CD4-positive, alpha-beta memory T cell (primary cell): Measurements from ENCODE around the gene PIGBOS1. TPM values are rescaled to one million over a fixed set of nuclear protein-coding genes. Genes with fewer than 3 reads are reported as not detected.

Experiments used
- CTCF ChIA-PET: fragments of 350-600 bp; sonication (Branson Sonifier 250); formaldehyde crosslinking; loops from one replicate; lab custom pipeline; 2021; ENCODE audit warnings: inconsistent platforms; ENCODE audit not compliant: partially characterized antibody; lab: Charles Lee
- POLR2A ChIA-PET: fragments of 350-600 bp; sonication (Branson Sonifier 250); formaldehyde crosslinking; loops from one replicate; lab custom pipeline; 2021; ENCODE audit not compliant: partially characterized antibody; lab: Charles Lee
- DNase-seq, 5 donors: peaks; one replicate each; pipeline versions ENCODE4 v3.0.0 to v3.0.0-alpha.2; 2020 to 2022; ENCODE audit warnings: mixed read lengths in 1 of 5
- H3K27ac ChIP-seq: one replicate; pipeline ENCODE4 v1.7.0; 2013; ENCODE audit warnings: low read depth, low read length
- H3K27me3 ChIP-seq: 2 replicates; pipeline ENCODE4 v1.7.0; 2013; ENCODE audit warnings: mild to moderate bottlenecking, low read length, moderate library complexity; ENCODE audit not compliant: insufficient read depth
- H3K36me3 ChIP-seq: 2 replicates; pipeline ENCODE4 v1.7.0; 2013; ENCODE audit warnings: mild to moderate bottlenecking, low read length, moderate library complexity; ENCODE audit not compliant: insufficient read depth
- H3K4me1 ChIP-seq: 2 replicates; pipeline ENCODE4 v1.7.0; 2013; ENCODE audit warnings: mild to moderate bottlenecking, low read length, moderate library complexity; ENCODE audit not compliant: insufficient read depth
- H3K4me3 ChIP-seq, 2 donors: one replicate each; pipeline ENCODE4 v1.7.0; 2013; ENCODE audit warnings: low read length in 2 of 2, mild to moderate bottlenecking in 1 of 2
- H3K9me3 ChIP-seq, 2 donors: one replicate each; pipeline ENCODE4 v1.7.0; 2013; ENCODE audit warnings: low read length in 2 of 2, control low read depth in 1 of 2; ENCODE audit not compliant: control insufficient read depth in 1 of 2
- H3K27ac Mint-ChIP-seq, 7 donors: one replicate each; pipeline ENCODE4 v1.8.0; 2020 to 2021; ENCODE audit warnings: mixed read lengths in 7 of 7, mild to moderate bottlenecking in 6 of 7, inconsistent platforms in 3 of 7, moderate library complexity in 3 of 7
- H3K27me3 Mint-ChIP-seq, 2 donors: one replicate each; pipeline ENCODE4 v1.8.0; 2020 to 2021; ENCODE audit warnings: mixed read lengths in 2 of 2
- H3K36me3 Mint-ChIP-seq, 2 donors: one replicate each; pipeline ENCODE4 v1.8.0; 2020 to 2021; ENCODE audit warnings: mixed read lengths in 2 of 2, inconsistent platforms in 1 of 2, mild to moderate bottlenecking in 1 of 2
- H3K4me1 Mint-ChIP-seq, 4 donors: one replicate each; pipeline ENCODE4 v1.8.0; 2020 to 2021; ENCODE audit warnings: mixed read lengths in 4 of 4, mild to moderate bottlenecking in 1 of 4
- H3K4me3 Mint-ChIP-seq, 8 donors: one replicate each; pipeline ENCODE4 v1.8.0; 2020 to 2021; ENCODE audit warnings: mixed read lengths in 8 of 8, mild to moderate bottlenecking in 7 of 8, moderate library complexity in 6 of 8, inconsistent platforms in 3 of 8
- H3K9me3 Mint-ChIP-seq, 8 donors: one replicate each; pipeline ENCODE4 v1.8.0; 2020 to 2021; ENCODE audit warnings: mixed read lengths in 8 of 8, mild to moderate bottlenecking in 5 of 8, inconsistent platforms in 3 of 8, moderate library complexity in 1 of 8
- intact Hi-C: fragments of 100-400 bp; cut with micrococcal nuclease; formaldehyde crosslinking; loops from one replicate; pipeline ENCODE4 v1.15.1; 2023
- polyA plus RNA-seq, 2 donors: library from polyadenylated mRNA; unstranded; fragments of 300-500 nt; fragmentation: Illumina TruSeq; gene quantifications; one replicate each; pipeline ENCODE4 v1.2.3, GENCODE V29; 2021
- total RNA-seq, 2 experiments: library from RNA; stranded (reverse); gene quantifications; one replicate each; pipeline ENCODE4 v1.2.3, GENCODE V29; 2021

Gene PIGBOS1
- total and polyA plus RNA-seq, 4 experiments from 2014 or later, result 14.1 to 37.8 (median 24.0) TPM

DNA sequence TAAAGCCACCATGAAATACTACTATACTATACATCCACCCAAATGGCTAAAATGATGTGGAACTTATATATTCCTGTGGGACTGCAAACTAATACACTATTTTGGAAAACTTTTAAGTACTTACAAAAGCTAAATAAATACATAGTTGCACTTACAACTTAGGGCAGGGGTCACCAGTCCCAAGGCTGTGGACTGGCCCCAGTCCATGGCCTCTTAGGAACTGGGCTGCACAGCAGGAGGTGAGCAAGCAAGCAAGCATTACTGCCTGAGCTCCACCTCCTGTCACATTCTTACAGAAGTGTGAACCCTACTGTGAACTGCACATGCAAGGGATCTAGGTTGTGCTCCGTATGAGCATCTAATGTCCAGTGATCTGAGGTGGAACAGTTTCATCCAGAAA, 18.2 kb upstream of the PIGBOS1 start:
- no peak overlapping the region for H3K27ac Mint-ChIP-seq

DNA sequence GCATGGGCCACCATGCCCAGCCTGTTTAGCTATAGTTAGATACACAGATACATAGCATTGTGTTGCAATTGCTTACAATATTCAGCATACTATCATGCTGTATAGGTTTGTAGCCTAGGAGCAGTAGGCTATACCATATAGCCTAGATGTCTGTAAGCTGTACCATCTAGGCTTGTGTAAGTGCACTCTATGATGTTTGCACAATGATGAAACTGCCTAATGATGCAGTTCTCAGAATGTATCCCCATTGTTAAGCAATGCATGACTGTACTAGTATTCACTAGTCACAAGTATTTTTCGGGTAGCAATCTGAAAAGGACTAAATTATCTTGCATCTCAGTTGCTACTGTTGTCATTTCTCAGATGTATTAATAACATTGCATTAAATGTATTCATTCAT, 16.1 kb upstream of the PIGBOS1 start:
- DNase-seq, result no peak
- H3K9me3 ChIP-seq, result no peaks in the 10 kb centered on the region
- POLR2A ChIA-PET, result no interaction called here
- CTCF ChIA-PET, result no interaction called here
- H3K36me3 ChIP-seq, result peaks cover 16% of the 10 kb centered on the region
- H3K27ac ChIP-seq, result no peak overlapping the region
- H3K4me1 Mint-ChIP-seq, result peaks cover 0 to 2% (median 0%) of the 10 kb centered on the region in 4 donors
- no peaks in the 10 kb centered on the region for H3K27me3 ChIP-seq
- peak overlapping the region in 1 of 7 donors; percentile 19 for H3K27ac Mint-ChIP-seq
- intact Hi-C loops, result no loop called here
- peaks cover 36 to 60% of the 10 kb centered on the region in 2 donors for H3K36me3 Mint-ChIP-seq
- no peaks in the 10 kb centered on the region for H3K4me1 ChIP-seq
- H3K27me3 Mint-ChIP-seq, result no peaks in the 10 kb centered on the region
- no peaks in the 10 kb centered on the region for H3K9me3 Mint-ChIP-seq
- no peak overlapping the region for H3K4me3 Mint-ChIP-seq
- H3K4me3 ChIP-seq, result no peak overlapping the region

More for the DNA sequence above, 18.2 kb upstream of the PIGBOS1 start:
- Mint-ChIP-seq H3K4me3 (no peak overlapping the region), H3K27me3 (no peaks in the 10 kb centered on the region), H3K9me3 (no peaks in the 10 kb centered on the region), H3K4me1 (peaks cover 0 to 2% (median 0%) of the 10 kb centered on the region in 4 donors), H3K36me3 (peaks cover 27 to 61% of the 10 kb centered on the region in 2 donors)
- Histone ChIP-seq H3K9me3 (no peaks in the 10 kb centered on the region), H3K36me3 (peaks cover 16% of the 10 kb centered on the region), H3K4me1 (no peaks in the 10 kb centered on the region), H3K4me3 (no peak overlapping the region), H3K27ac (no peak overlapping the region), H3K27me3 (no peaks in the 10 kb centered on the region)
- ChIA-PET POLR2A (no interaction called here), CTCF (no interaction called here)
- no peak for DNase-seq
- intact Hi-C loops, result no loop called here

DNA sequence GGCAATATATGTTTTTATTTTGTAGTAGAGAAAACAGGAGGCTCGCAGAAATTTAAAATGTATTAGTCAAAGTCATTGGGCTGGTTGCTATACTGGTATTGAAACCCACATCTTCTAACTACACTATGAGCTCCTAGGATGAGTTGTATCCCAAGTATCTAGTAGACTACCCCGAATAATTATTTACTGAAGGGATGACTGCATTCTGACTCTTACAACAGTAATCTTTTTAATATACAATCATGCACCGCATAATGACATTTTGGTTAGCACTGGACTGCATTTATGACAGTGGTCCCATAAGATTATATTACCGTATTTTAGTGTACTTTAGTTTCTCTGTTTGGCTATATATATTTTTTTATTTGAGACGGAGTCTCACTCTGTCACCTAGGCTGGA, 15.4 kb upstream of the PIGBOS1 start:
- peaks cover 0 to 2% (median 0%) of the 10 kb centered on the region in 4 donors for H3K4me1 Mint-ChIP-seq
- Histone ChIP-seq H3K27ac (no peak overlapping the region), H3K9me3 (no peaks in the 10 kb centered on the region), H3K27me3 (no peaks in the 10 kb centered on the region), H3K4me1 (no peaks in the 10 kb centered on the region), H3K4me3 (no peak overlapping the region), H3K36me3 (peaks cover 19% of the 10 kb centered on the region)
- ChIA-PET POLR2A (no interaction called here), CTCF (interaction anchor here (1.1 kb wide), 1 partner anchor 101 kb away, joined by 4 read pairs; no protein-coding TSS in a partner anchor)
- H3K27me3 Mint-ChIP-seq, result no peaks in the 10 kb centered on the region
- H3K36me3 Mint-ChIP-seq, result peaks cover 36 to 57% of the 10 kb centered on the region in 2 donors
- intact Hi-C loops, result no loop called here
- no peaks in the 10 kb centered on the region for H3K9me3 Mint-ChIP-seq
- DNase-seq, result no peak
- no peak overlapping the region for H3K4me3 Mint-ChIP-seq
- H3K27ac Mint-ChIP-seq, result no peak overlapping the region

DNA sequence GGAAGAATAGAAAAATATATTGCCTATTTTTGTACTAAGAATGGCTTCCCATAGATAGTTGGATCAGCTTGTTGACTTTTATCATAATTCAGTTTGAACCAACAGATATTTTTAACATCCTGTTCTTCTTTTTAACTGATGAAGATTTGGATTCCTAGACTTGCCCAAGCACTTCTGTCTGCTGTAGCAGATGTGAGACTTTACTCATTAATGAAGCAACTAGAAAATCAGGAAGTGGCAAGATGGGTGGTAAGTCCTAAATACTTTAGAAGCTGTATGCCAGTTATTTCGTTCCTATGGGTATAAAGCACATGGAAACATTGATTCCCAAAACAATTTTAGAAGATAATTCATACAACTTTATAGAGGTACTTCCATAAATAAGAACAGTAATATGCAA, 8.5 kb upstream of the PIGBOS1 start:
- ChIA-PET POLR2A (no interaction called here), CTCF (interaction anchor here (1.1 to 1.3 kb wide), 2 partner anchors 9 to 81 kb away, joined by 3 read pairs; partner anchors contain the start of genes CCPG1, PIERCE2, PIGB and PIGBOS1)
- intact Hi-C loops, result no loop called here
- Mint-ChIP-seq H3K27ac (no peak overlapping the region), H3K4me1 (peaks cover 7 to 25% (median 10%) of the 10 kb centered on the region in 4 donors), H3K36me3 (peaks cover 29 to 38% of the 10 kb centered on the region in 2 donors), H3K27me3 (no peaks in the 10 kb centered on the region), H3K9me3 (no peaks in the 10 kb centered on the region), H3K4me3 (no peak overlapping the region)
- Histone ChIP-seq H3K4me1 (peaks cover 13% of the 10 kb centered on the region), H3K4me3 (no peak overlapping the region), H3K9me3 (no peaks in the 10 kb centered on the region), H3K36me3 (peaks cover 9% of the 10 kb centered on the region), H3K27me3 (no peaks in the 10 kb centered on the region), H3K27ac (no peak overlapping the region)
- DNase-seq, result no peak

DNA sequence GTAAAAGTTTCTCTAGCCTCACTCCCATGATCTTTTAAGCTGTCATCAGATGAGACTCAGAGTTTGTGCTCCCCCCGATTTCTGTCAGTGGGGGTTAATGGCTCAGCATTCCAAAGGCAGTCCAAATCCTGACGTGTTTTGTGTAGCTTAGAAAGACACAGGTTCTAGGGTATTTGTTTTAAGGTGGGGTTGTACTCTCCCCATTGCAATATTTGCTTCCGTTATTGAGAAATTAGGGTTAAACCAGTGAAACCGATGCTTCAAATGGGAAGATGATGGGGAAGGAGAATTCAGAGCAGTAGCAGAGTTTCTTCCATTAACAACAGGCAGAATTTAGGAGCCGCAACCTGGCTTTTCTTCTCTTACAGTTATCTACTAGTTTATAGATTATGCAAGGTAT, 3.5 kb upstream of the PIGBOS1 start:
- Mint-ChIP-seq H3K27me3 (no peaks in the 10 kb centered on the region), H3K27ac (no peak overlapping the region), H3K4me1 (peaks cover 22 to 52% (median 40%) of the 10 kb centered on the region in 4 donors), H3K9me3 (peaks cover 0 to 6% (median 0%) of the 10 kb centered on the region in 8 donors), H3K4me3 (peak overlapping the region in 2 of 8 donors; percentile 20 to 33), H3K36me3 (peaks cover 19 to 31% of the 10 kb centered on the region in 2 donors)
- Histone ChIP-seq H3K4me1 (peaks cover 54% of the 10 kb centered on the region), H3K27me3 (no peaks in the 10 kb centered on the region), H3K36me3 (no peaks in the 10 kb centered on the region), H3K4me3 (no peak overlapping the region), H3K9me3 (no peaks in the 10 kb centered on the region), H3K27ac (no peak overlapping the region)
- no peak for DNase-seq
- ChIA-PET POLR2A (no interaction called here), CTCF (interaction anchor here (1.0 to 1.7 kb wide), 2 partner anchors 32 to 113 kb away, joined by 3 to 7 read pairs; no protein-coding TSS in a partner anchor)
- intact Hi-C loops, result no loop called here

DNA sequence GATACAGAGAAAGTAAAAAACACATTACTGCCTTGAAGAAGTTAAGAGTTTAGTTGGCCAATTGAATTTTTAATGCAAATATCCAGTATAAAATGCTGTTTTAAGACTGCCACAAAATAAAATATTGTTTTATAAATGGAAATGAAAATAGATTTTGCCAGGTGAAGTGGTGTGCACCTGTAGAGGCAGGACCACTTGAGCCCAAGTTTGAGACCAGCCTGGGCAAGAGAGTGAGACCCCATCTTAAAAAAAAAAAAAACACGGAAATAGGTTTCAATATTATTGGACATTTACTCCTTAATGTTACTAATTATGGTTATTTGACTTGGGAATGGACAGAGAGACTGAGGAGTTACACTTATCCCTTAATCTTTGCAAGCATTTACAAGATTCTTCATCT, 2.0 kb upstream of the PIGBOS1 start:
- ChIA-PET CTCF (no interaction called here), POLR2A (no interaction called here)
- Histone ChIP-seq H3K27ac (no peak overlapping the region), H3K36me3 (no peaks in the 10 kb centered on the region), H3K4me1 (peaks cover 66% of the 10 kb centered on the region), H3K4me3 (no peak overlapping the region), H3K27me3 (no peaks in the 10 kb centered on the region), H3K9me3 (no peaks in the 10 kb centered on the region)
- no peaks in the 10 kb centered on the region for H3K27me3 Mint-ChIP-seq
- peak overlapping the region in 5 of 8 donors; percentile 1 to 57 (median 21) for H3K4me3 Mint-ChIP-seq
- peaks cover 29 to 65% (median 50%) of the 10 kb centered on the region in 4 donors for H3K4me1 Mint-ChIP-seq
- peaks cover 27 to 35% of the 10 kb centered on the region in 2 donors for H3K36me3 Mint-ChIP-seq
- H3K9me3 Mint-ChIP-seq, result peaks cover 0 to 6% (median 0%) of the 10 kb centered on the region in 8 donors
- DNase-seq, result no peak
- H3K27ac Mint-ChIP-seq, result peak overlapping the region in 1 of 7 donors; percentile 4
- intact Hi-C loops, result no loop called here

DNA sequence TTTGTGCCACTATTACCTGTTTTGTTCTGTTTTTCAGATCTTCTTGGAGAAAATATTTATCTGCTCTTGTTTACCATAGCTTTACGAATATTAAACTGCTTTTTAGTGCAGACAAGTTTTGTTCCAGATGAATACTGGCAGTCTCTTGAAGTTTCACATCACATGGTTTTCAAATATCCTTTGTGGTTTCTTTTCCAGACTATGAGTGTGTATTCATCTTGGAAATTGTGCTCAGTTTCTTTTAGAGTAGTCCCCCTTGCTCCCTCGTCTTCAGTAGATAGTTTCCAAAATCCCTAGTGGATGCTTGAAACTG, 1.3 kb upstream of the PIGBOS1 start:
- intact Hi-C loops, result no loop called here
- Histone ChIP-seq H3K27me3 (no peaks in the 10 kb centered on the region), H3K27ac (no peak overlapping the region), H3K36me3 (no peaks in the 10 kb centered on the region), H3K4me3 (no peak overlapping the region), H3K9me3 (no peaks in the 10 kb centered on the region), H3K4me1 (peaks cover 66% of the 10 kb centered on the region)
- CTCF ChIA-PET, result interaction anchor here (1.6 to 2.1 kb wide), 3 partner anchors 29 to 123 kb away, joined by 5 to 14 read pairs (median 11); partner anchors contain the start of gene RSL24D1
- Mint-ChIP-seq H3K27ac (peak overlapping the region in 6 of 7 donors; percentile 35 to 100 (median 62)), H3K27me3 (no peaks in the 10 kb centered on the region), H3K36me3 (peaks cover 27 to 39% of the 10 kb centered on the region in 2 donors), H3K9me3 (peaks cover 0 to 6% (median 0%) of the 10 kb centered on the region in 8 donors), H3K4me1 (peaks cover 37 to 73% (median 57%) of the 10 kb centered on the region in 4 donors), H3K4me3 (peak overlapping the region; percentile 65 to 99 (median 82))
- DNase-seq, result peak in 1 of 5 donors; percentile 6
- POLR2A ChIA-PET, result interaction anchor here (1.4 to 3.3 kb wide), 4 partner anchors 29 to 124 kb away, joined by 3 to 48 read pairs (median 15); partner anchors contain the start of genes CCPG1, PIERCE2 and RSL24D1
